Fibroblast of villous mesenchyme (primary cell): ENCODE results near the gene INF2. TPM values are rescaled to one million over a fixed set of nuclear protein-coding genes. Genes with fewer than 3 reads are reported as not detected.
A peak's percentile ranks its signal among the peaks of the same experiment; 100 is the strongest.

ENCODE experiments used
- DNase-seq: peaks from one replicate; pipeline ENCODE4 v3.0.0-alpha.2; 2010; ENCODE audit warnings: low read depth
- H3K4me3 ChIP-seq: 2 replicates; pipeline ENCODE4 v1.5.1; 2011; ENCODE audit warnings: low read depth, mild to moderate bottlenecking, low read length
- total RNA-seq: library from RNA; depleted of rRNA; stranded (reverse); fragments of >200 nt; gene quantifications from 2 replicates; pipeline ENCODE4 v1.2.3, GENCODE V29; 2012
- TF ChIP-seq, protein P1 (sequence below): IDR thresholded peaks from 2 replicates; pipeline ENCODE4 v1.5.1; 2012; ENCODE audit warnings: low read depth, mild to moderate bottlenecking, low read length; ENCODE audit not compliant: insufficient read depth

The INF2 gene
- total RNA-seq, 1 donor, result 68.7 TPM

DNA sequence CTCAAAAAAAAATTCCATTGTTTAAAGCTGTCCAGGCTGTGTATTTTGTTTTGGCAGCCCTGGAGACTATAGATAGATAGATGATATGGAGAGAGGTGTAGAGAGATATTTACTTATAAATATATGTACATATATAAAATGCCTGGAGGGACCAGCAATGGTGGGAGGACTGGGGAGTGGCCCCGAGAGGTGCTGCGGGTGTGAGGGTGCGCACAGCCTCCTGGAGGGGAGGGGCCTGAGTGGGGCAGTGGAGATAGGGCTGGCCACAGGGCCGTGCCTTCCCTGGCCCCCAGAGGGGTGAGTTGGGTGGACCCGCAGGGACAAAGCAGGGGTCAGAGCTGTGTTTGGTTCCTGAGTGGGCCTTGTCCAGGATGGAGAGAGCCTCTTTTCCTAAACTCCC is 41.1 kb downstream of the INF2 start:
- TF ChIP-seq, protein P1, sequence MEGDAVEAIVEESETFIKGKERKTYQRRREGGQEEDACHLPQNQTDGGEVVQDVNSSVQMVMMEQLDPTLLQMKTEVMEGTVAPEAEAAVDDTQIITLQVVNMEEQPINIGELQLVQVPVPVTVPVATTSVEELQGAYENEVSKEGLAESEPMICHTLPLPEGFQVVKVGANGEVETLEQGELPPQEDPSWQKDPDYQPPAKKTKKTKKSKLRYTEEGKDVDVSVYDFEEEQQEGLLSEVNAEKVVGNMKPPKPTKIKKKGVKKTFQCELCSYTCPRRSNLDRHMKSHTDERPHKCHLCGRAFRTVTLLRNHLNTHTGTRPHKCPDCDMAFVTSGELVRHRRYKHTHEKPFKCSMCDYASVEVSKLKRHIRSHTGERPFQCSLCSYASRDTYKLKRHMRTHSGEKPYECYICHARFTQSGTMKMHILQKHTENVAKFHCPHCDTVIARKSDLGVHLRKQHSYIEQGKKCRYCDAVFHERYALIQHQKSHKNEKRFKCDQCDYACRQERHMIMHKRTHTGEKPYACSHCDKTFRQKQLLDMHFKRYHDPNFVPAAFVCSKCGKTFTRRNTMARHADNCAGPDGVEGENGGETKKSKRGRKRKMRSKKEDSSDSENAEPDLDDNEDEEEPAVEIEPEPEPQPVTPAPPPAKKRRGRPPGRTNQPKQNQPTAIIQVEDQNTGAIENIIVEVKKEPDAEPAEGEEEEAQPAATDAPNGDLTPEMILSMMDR, result no peak
- no peak for DNase-seq
- no peak overlapping the region for H3K4me3 ChIP-seq

DNA sequence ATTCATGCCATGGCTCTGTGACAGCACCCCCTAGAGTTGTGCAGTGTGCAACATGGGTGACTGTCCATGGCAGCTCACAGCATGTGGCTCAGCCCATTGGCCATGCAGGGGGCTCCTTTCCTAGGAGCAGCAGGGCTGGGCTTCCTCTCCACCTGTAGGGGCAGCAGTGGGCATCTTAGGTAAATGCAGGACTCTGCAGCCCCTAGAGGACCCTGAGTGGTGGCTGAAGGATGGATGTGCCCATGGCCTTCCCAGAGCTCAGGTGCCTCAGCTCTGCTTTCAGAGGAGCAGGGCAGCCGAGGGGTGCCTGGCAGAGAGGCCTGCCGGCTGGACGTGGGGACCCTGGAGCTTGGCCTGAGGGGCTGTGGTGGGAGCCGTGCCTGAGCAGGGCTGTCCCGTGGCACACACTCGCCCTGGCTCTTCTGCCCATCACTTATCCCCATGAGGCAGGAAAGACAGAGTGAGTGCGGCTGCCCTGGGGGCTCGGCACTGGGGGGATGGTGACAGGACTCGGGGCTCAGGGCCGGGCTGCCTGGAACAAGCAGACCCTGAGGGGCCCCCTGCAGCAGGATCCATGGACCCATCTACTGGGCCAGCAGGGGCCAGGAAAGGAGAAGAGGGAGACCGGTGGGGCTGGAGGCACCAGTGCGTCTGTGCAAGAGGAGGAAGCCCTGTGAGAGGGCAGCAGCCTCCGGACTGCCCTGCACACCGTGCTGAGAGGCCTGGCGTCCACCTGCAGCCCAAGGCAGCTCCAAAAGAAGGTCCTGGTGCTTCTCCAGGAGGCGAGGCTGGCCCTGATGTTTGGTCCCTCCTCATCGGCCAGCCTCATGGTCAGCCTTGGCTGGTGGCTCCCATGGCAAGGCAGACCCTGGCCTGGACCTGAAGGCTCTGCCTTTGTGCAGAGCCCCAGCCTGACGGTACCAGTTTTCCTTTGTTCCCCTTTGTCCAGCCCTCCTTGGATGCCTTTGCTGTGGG is 42.2 kb downstream of the INF2 start:
- no peak overlapping the region for H3K4me3 ChIP-seq
- TF ChIP-seq, protein P1, result peak; percentile 48
- DNase-seq, result no peak

DNA sequence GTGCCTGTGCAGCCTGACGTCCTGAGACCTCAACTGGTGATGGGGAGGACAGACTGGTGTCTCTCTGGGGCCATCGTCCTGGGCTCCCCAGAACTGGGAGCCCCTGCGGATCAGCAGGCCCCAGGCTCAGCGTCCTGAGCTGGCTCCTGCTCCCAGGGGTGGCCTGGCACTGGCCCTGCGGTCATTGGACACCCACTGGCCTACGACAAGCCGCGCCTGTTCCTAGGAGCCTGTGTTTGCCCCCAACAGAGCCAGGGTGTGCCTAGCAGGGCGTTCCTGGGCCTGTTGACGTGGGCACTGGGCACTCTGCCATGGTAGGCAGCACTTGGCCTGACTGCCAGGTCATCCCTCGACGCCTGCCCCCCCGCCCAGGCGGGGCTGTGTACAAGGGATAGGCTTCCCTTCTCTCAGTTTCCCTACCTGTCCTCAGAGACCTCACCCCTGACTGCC is 43.0 kb downstream of the INF2 start:
- no peak overlapping the region for H3K4me3 ChIP-seq
- DNase-seq, result no peak
- TF ChIP-seq, protein P1, result no peak

DNA sequence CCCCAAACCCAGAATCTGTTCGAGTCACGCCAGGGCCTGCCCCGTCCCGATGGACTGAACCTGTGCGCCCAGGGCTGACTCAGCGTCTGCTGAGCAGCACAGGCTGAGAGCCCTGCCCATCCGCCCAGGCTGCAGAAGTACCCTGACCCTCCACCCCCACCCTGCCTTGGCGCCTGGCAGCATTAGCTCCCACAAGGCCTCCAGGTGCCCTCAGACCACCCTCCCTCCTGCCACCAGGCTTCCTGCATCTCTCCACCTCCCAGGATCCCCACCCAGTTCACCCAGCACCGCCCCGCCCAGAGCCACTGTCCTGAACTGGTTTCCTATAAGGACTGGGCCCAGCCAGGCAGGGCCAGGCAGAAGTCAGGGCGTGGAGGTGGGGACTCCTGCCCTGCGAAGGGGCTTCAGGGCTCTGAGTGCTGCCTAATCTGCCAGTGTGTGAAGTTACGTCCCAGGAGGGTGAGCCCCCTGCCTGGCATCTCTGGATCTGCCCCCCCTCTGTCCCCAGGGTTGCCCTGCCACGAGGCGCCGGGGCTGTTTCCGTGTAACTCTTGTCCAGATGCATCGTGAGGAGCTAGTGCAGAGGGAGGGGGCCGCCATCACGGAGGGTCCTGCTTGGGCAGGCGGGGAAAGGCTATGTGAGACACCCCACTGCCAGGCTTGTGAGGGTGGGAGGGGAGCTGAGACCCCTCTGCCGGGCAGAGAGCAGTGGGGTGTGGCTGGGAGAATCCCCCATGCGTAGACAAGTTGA is 43.7 kb downstream of the INF2 start:
- TF ChIP-seq, protein P1, result no peak
- DNase-seq, result no peak
- no peak overlapping the region for H3K4me3 ChIP-seq

DNA sequence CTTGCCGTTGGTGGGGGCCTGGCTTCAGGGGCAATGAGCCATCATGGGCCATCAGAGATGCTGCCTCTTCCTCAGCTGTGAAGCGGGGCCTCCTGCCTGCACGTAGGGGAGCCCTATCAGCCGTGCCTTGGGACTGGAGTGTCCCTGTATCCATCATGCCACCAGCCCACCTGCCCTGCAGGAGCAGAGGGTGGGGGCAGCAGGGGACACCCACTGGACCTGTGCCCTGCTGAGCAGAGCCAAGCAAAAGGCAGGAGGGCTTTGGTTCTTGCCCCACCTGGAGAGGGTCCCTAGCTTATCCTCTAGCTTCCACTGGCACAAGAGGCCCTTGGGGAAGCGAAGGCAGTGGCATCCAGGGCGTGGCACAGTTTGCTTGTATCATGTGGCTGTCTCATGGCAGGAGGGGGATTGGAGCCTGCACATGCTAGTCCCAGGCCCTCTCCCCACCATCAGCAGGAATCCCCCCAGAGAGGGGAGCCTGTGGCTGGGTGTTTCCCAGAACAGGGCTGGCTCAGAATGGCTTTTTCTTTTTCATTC is 44.7 kb downstream of the INF2 start:
- TF ChIP-seq, protein P1, result no peak

DNA sequence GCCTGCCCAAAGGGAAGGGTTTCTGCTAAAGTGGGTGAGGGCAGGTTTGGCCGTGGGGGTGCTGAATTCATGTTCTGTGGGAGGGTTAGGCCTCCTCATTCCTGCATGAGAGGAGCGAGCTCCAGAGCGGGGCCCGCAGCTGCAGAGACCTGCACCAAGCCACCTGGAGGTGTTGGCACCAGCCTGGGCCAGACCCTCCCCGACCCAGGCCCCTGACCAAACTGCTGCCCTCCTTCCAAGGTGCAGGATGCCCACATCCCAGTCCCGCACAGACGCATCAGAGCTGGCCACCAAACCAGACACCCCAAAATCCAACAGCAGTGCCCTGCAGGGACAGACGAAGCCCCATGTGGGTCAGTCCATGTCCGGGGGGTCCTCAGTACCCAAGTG is 45.2 kb downstream of the INF2 start:
- DNase-seq, result no peak
- TF ChIP-seq, protein P1, result no peak
- H3K4me3 ChIP-seq, result no peak overlapping the region

More for the DNA sequence above, 44.7 kb downstream of the INF2 start:
- no peak for DNase-seq
- no peak overlapping the region for H3K4me3 ChIP-seq
